Activated T-cell treated with anti-CD3 and anti-CD28 coated beads for 4 hours (primary cell): Measurements from ENCODE around the gene KIF13A.
"Not testable (repeated sequence)": the region's sequence is repeated elsewhere in the genome, so short reads cannot be mapped to it uniquely, and the experiment has no call there.

Experiments
- DNase-seq: peaks from one replicate; pipeline ENCODE4 v3.0.0-alpha.2; 2020

Gene KIF13A

DNA sequence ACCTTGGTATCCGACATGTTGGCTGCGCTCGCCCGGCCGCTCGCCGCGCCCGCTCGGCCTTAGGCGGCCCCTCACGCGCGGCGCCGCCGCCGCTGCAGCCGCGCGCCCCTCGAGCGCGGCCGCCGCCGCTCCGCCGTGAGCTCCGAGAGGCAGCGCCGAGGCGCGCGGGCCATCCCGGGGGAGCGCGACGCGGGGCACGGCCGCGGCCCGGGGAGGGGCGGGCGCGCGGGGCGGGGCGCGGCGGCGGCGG lies at the start of gene KIF13A:
KIF13A (minus strand) TSS at position 189 of the 250 bp plus-strand sequence; CDS start at position 17, 172 bp downstream.
- DNase-seq, result no peak

DNA sequence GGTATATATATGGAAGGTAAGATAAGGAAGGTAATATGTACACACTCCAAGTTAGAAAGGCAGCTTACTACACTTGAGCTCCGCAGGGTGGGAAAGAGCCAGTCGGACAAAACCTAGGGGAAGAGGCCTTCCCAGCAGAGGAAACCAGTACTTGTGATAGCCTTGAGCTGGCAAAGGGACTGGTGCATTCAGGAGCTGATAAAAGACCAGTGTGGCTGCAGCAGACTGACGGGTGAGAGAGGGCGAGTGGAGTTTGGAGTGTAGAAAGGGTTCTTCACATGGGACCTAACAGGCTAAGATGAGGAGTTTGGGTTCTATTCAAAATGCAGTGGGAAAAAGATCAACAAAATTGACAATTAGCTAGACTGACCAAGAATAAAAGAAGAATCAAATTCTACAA lies 49.3 kb upstream of the KIF13A start:
- DNase-seq, result no peak

GRCh38 chr6:18035330-18035854 lies 48.0 kb upstream of the KIF13A start:
- no peak for DNase-seq

GRCh38 chr6:18034798-18035202 lies 47.4 kb upstream of the KIF13A start:
- DNase-seq, result no peak

GRCh38 chr6:18031680-18032256 lies 44.3 kb upstream of the KIF13A start:
- DNase-seq, result no peak

GRCh38 chr6:18031189-18031588 lies 43.8 kb upstream of the KIF13A start:
- DNase-seq, result no peak

- DNase-seq, result no peak
Measured at GRCh38 chr6:18028332-18028731, 40.9 kb upstream of the KIF13A start.

DNA sequence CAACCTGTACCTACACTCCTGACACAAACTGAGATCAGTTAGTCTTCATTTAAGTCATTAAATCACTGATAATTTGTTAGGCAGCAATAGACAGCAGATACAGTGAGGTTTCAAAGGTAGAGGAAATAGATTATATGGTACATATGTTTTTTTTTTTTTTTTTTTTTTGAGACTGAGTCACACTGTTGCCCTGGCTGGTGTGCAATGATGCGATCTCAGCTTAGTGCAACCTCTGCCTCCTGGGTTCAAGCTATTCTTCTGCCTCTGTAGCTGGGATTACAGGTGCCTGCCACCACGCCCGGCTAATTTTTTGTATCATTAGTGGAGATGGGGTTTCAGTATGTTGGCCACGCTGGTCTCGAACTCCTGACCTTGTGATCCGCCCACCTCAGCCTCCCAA lies 38.2 kb upstream of the KIF13A start:
- DNase-seq, result no peak

DNA sequence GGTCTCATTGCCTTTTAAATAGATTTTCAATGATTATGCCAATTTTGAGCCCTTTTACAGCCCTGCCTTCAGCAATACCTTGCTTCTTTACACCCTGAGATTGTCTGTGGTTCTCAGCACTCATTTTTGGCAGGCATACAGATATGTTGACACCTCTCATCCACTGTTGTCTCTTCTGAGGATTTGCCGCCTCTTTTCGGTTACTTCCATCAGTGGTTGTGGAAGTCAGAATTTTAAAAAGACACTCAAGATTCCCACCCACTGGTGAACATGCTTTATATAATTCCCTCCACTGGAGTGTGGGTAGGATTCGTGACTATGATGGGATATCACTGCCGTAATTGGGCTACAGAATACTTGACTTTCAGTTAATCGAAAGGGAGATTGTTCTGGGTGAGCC lies 37.4 kb upstream of the KIF13A start:
- no peak for DNase-seq

GRCh38 chr6:18023891-18024290 lies 36.5 kb upstream of the KIF13A start:
- DNase-seq, result no peak

- DNase-seq, result no peak
Measured at GRCh38 chr6:18022398-18023231, 35.2 kb upstream of the KIF13A start.

- DNase-seq, result no peak
Measured at GRCh38 chr6:18021166-18021850, 33.9 kb upstream of the KIF13A start.

GRCh38 chr6:18020545-18020944 lies 33.1 kb upstream of the KIF13A start:
- not testable (repeated sequence) for DNase-seq

DNA sequence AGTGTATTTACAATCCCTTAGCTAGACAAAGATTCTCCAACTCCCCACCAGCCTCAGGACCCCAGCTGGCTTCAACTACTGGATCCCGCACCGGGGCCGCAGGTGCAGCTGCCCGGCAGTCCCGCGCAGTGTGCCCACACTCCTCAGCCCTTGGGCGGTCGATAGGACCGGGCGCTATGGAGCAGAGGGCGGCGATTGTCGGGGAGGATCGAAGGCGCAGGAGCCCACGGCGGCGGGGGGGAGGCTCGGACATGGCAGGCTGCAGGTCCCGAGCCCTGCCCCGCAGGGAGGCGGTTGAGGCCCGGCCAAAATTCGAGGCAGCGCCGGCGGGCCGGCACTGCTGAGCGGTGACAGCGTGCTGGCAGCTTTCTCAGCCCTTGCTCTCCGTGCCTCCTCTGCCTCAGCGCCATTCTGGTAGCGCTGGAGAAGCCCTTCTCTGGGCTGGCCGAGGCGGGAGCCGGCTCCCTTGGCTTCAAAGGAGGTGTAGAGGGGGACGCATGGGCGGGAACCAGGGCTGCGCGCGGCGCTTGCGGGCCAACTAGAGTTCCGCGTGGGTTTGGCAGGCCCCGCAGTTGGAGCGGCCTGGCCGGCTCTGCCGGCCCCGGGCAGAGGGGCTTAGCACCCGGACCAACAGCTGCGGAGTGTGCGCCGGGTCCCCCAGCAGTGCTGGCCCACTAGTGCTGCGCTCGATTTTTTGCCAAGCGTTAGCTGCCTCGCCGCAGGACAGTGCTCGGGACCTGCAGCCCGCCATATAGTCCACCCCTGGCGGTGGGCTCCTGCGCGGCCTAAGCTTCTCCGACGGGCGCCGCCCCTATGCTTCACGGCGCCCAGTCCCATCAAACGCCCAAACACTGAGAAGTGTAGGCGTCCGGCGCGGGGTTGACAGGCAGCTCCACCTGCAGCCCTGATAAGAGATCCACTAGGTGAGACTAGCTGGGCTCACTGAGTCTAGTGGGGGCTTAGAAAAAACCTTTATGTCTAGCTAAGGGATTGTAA lies 32.4 kb upstream of the KIF13A start:
- DNase-seq, result no peak

DNA sequence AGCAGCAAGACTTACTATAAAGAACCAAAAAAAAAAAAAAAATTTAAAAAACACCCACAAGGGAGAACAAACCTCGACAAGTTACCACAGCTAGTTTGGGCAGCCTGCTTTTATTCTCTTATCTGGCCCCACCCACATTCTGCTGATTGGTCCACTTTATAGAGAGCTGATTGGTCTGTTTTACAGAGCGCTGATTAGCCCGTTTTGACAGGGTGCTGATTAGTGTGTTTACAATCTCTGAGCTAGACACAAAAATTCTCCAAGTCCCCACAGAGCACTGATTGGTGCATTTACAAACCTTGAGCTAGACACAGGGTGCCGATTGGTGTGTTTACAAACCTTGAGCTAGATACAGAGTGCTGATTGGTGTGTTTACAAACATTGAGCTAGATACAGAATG lies 31.7 kb upstream of the KIF13A start:
- not testable (repeated sequence) for DNase-seq

GRCh38 chr6:18016698-18017097 lies 29.3 kb upstream of the KIF13A start:
- DNase-seq, result no peak

- DNase-seq, result no peak
Measured at GRCh38 chr6:18016133-18016532, 28.7 kb upstream of the KIF13A start.

- no peak for DNase-seq
Measured at GRCh38 chr6:18011287-18011686, 23.9 kb upstream of the KIF13A start.

GRCh38 chr6:18010540-18010939 lies 23.1 kb upstream of the KIF13A start:
- not testable (repeated sequence) for DNase-seq

GRCh38 chr6:18004256-18004985 lies 17.0 kb upstream of the KIF13A start:
- no peak for DNase-seq

DNA sequence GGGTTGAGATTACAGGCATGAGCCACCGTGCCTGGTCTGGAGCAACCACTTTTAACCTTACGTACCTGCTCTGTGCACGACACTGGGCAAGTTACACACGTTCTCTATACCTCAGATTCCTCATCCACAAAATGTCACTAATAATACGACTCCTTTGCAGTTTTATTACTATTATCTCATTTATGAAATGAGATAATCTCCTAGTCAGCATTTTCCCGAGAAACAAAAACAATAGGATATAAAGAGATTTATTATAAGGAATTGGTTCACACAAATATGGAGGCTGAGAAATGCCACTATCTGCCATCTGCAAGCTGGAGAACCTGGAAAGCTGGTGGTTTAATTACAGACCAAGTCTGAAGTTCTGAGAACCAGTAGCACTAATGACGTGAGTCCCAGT lies 12.0 kb upstream of the KIF13A start:
- DNase-seq, result no peak

- no peak for DNase-seq
Measured at GRCh38 chr6:17998442-17998841, 11.0 kb upstream of the KIF13A start.
